ENCODE results near the gene LEF1.

LEF1 gene

GRCh38 chr4:108156391-108156790 lies 12.3 kb downstream of the LEF1 start:
- H3K4me3 ChIP-seq (ENCODE audit: low read depth, low read length), result no peak overlapping the region
- no peak for DNase-seq (ENCODE audit: low read depth)

GRCh38 chr4:108155373-108155772 lies 13.4 kb downstream of the LEF1 start:
- no peak overlapping the region for H3K4me3 ChIP-seq (ENCODE audit: low read depth, low read length)
- no peak for DNase-seq (ENCODE audit: low read depth)

GRCh38 chr4:108152980-108153379 lies 15.8 kb downstream of the LEF1 start:
- no peak overlapping the region for H3K4me3 ChIP-seq (ENCODE audit: low read depth, low read length)
- no peak for DNase-seq (ENCODE audit: low read depth)

GRCh38 chr4:108149588-108150380 lies 18.9 kb downstream of the LEF1 start:
- DNase-seq (ENCODE audit: low read depth), result no peak
- H3K4me3 ChIP-seq (ENCODE audit: low read depth, low read length), result no peak overlapping the region

GRCh38 chr4:108148316-108148715 lies 20.4 kb downstream of the LEF1 start:
- no peak for DNase-seq (ENCODE audit: low read depth)
- H3K4me3 ChIP-seq (ENCODE audit: low read depth, low read length), result no peak overlapping the region

GRCh38 chr4:108146819-108147218 lies 21.9 kb downstream of the LEF1 start:
- DNase-seq (ENCODE audit: low read depth), result no peak
- H3K4me3 ChIP-seq (ENCODE audit: low read depth, low read length), result no peak overlapping the region

- H3K4me3 ChIP-seq (ENCODE audit: low read depth, low read length), result no peak overlapping the region
- no peak for DNase-seq (ENCODE audit: low read depth)
These were observed 22.4 kb downstream of the LEF1 start for GRCh38 chr4:108146336-108146735.

- no peak overlapping the region for H3K4me3 ChIP-seq (ENCODE audit: low read depth, low read length)
- no peak for DNase-seq (ENCODE audit: low read depth)
These were observed 24.3 kb downstream of the LEF1 start for GRCh38 chr4:108144451-108144850.

GRCh38 chr4:108143515-108143914 lies 25.2 kb downstream of the LEF1 start:
- DNase-seq (ENCODE audit: low read depth), result no peak
- no peak overlapping the region for H3K4me3 ChIP-seq (ENCODE audit: low read depth, low read length)

GRCh38 chr4:108142870-108143269 lies 25.9 kb downstream of the LEF1 start:
- DNase-seq (ENCODE audit: low read depth), result no peak
- H3K4me3 ChIP-seq (ENCODE audit: low read depth, low read length), result no peak overlapping the region

- H3K4me3 ChIP-seq (ENCODE audit: low read depth, low read length), result no peak overlapping the region
- DNase-seq (ENCODE audit: low read depth), result no peak
These were observed 27.4 kb downstream of the LEF1 start for GRCh38 chr4:108141213-108141950.

- no peak for DNase-seq (ENCODE audit: low read depth)
- no peak overlapping the region for H3K4me3 ChIP-seq (ENCODE audit: low read depth, low read length)
These were observed 28.4 kb downstream of the LEF1 start for GRCh38 chr4:108140328-108140727.

- no peak for DNase-seq (ENCODE audit: low read depth)
- H3K4me3 ChIP-seq (ENCODE audit: low read depth, low read length), result no peak overlapping the region
These were observed 29.6 kb downstream of the LEF1 start for GRCh38 chr4:108139089-108139488.

- no peak for DNase-seq (ENCODE audit: low read depth)
- no peak overlapping the region for H3K4me3 ChIP-seq (ENCODE audit: low read depth, low read length)
These were observed 33.1 kb downstream of the LEF1 start for GRCh38 chr4:108135549-108136209.

- DNase-seq (ENCODE audit: low read depth), result no peak
- H3K4me3 ChIP-seq (ENCODE audit: low read depth, low read length), result no peak overlapping the region
These were observed 37.8 kb downstream of the LEF1 start for GRCh38 chr4:108130955-108131354.

- no peak for DNase-seq (ENCODE audit: low read depth)
- H3K4me3 ChIP-seq (ENCODE audit: low read depth, low read length), result no peak overlapping the region
These were observed 39.5 kb downstream of the LEF1 start for GRCh38 chr4:108129196-108129595.

- H3K4me3 ChIP-seq (ENCODE audit: low read depth, low read length), result no peak overlapping the region
These were observed 41.9 kb downstream of the LEF1 start for GRCh38 chr4:108126806-108127205.

GRCh38 chr4:108120789-108121188 lies 47.9 kb downstream of the LEF1 start:
- H3K4me3 ChIP-seq (ENCODE audit: low read depth, low read length), result no peak overlapping the region
- DNase-seq (ENCODE audit: low read depth), result no peak

More at GRCh38 chr4:108126806-108127205, 41.9 kb downstream of the LEF1 start:
- peak; percentile 4 for DNase-seq (ENCODE audit: low read depth)

- H3K4me3 ChIP-seq (ENCODE audit: low read depth, low read length), result no peak overlapping the region
- DNase-seq (ENCODE audit: low read depth), result no peak
These were observed 49.4 kb downstream of the LEF1 start for GRCh38 chr4:108119199-108119800.

- DNase-seq (ENCODE audit: low read depth), result no peak
- no peak overlapping the region for H3K4me3 ChIP-seq (ENCODE audit: low read depth, low read length)
These were observed 50.2 kb downstream of the LEF1 start for GRCh38 chr4:108118505-108118904.

Measured in skeletal muscle cell (primary cell).